ENCODE results near the gene ALG2. TPM values are rescaled to one million over a fixed set of nuclear protein-coding genes. Genes with fewer than 3 reads are reported as not detected.
"Not testable (repeated sequence)": the region's sequence is repeated elsewhere in the genome, so short reads cannot be mapped to it uniquely, and the experiment has no call there.

The ALG2 gene
- total RNA-seq, 1 donor from 2014 or later: 33.0 TPM

- peaks cover 28% of the 10 kb centered on the region for H3K27me3 Mint-ChIP-seq (ENCODE audit: unreplicated experiment)
- no peak overlapping the region for H3K27ac Mint-ChIP-seq (ENCODE audit: unreplicated experiment)
- no peak overlapping the region for H3K4me3 Mint-ChIP-seq (ENCODE audit: unreplicated experiment)
- no peak for DNase-seq (ENCODE audit: extremely low spot score, unreplicated experiment)
- no peak for TF ChIP-seq CTCF (IDR thresholded peaks at IDR 0.05)
- no peaks in the 10 kb centered on the region for H3K4me1 Mint-ChIP-seq (ENCODE audit: unreplicated experiment)
- H3K36me3 Mint-ChIP-seq (ENCODE audit: unreplicated experiment): peaks cover under 1% of the 10 kb centered on the region
- peaks cover 5% of the 10 kb centered on the region for H3K9me3 Mint-ChIP-seq (ENCODE audit: unreplicated experiment)
These were observed 20.1 kb downstream of the ALG2 start for GRCh38 chr9:99201603-99202002.

GRCh38 chr9:99199938-99200539, 21.7 kb downstream of the ALG2 start:
- Mint-ChIP-seq H3K9me3 (ENCODE audit: unreplicated experiment) (no peaks in the 10 kb centered on the region), H3K27ac (ENCODE audit: unreplicated experiment) (no peak overlapping the region), H3K36me3 (ENCODE audit: unreplicated experiment) (peaks cover 2% of the 10 kb centered on the region), H3K4me1 (ENCODE audit: unreplicated experiment) (no peaks in the 10 kb centered on the region), H3K27me3 (ENCODE audit: unreplicated experiment) (peaks cover 35% of the 10 kb centered on the region), H3K4me3 (ENCODE audit: unreplicated experiment) (no peak overlapping the region)
- DNase-seq (ENCODE audit: extremely low spot score, unreplicated experiment): no peak
- TF ChIP-seq CTCF (IDR thresholded peaks at IDR 0.05): no peak

- no peak overlapping the region for H3K4me3 Mint-ChIP-seq (ENCODE audit: unreplicated experiment)
- no peak for DNase-seq (ENCODE audit: extremely low spot score, unreplicated experiment)
- H3K27ac Mint-ChIP-seq (ENCODE audit: unreplicated experiment): no peak overlapping the region
- no peaks in the 10 kb centered on the region for H3K4me1 Mint-ChIP-seq (ENCODE audit: unreplicated experiment)
- no peak for TF ChIP-seq CTCF (IDR thresholded peaks at IDR 0.05)
- H3K36me3 Mint-ChIP-seq (ENCODE audit: unreplicated experiment): peaks cover 2% of the 10 kb centered on the region
- no peaks in the 10 kb centered on the region for H3K9me3 Mint-ChIP-seq (ENCODE audit: unreplicated experiment)
- H3K27me3 Mint-ChIP-seq (ENCODE audit: unreplicated experiment): peaks cover 46% of the 10 kb centered on the region
These were observed 23.8 kb downstream of the ALG2 start for GRCh38 chr9:99197987-99198386.

- Mint-ChIP-seq H3K4me3 (ENCODE audit: unreplicated experiment) (no peak overlapping the region), H3K27me3 (ENCODE audit: unreplicated experiment) (peaks cover 51% of the 10 kb centered on the region), H3K4me1 (ENCODE audit: unreplicated experiment) (no peaks in the 10 kb centered on the region), H3K36me3 (ENCODE audit: unreplicated experiment) (peaks cover 2% of the 10 kb centered on the region), H3K9me3 (ENCODE audit: unreplicated experiment) (no peaks in the 10 kb centered on the region), H3K27ac (ENCODE audit: unreplicated experiment) (no peak overlapping the region)
- no peak for TF ChIP-seq CTCF (IDR thresholded peaks at IDR 0.05)
- no peak for DNase-seq (ENCODE audit: extremely low spot score, unreplicated experiment)
These were observed 24.6 kb downstream of the ALG2 start for GRCh38 chr9:99197124-99197630.

GRCh38 chr9:99196484-99196883, 25.3 kb downstream of the ALG2 start:
- not testable (repeated sequence) for H3K9me3 Mint-ChIP-seq (ENCODE audit: unreplicated experiment); H3K4me1 Mint-ChIP-seq (ENCODE audit: unreplicated experiment); H3K27ac Mint-ChIP-seq (ENCODE audit: unreplicated experiment); DNase-seq (ENCODE audit: extremely low spot score, unreplicated experiment); H3K4me3 Mint-ChIP-seq (ENCODE audit: unreplicated experiment); H3K36me3 Mint-ChIP-seq (ENCODE audit: unreplicated experiment)
- H3K27me3 Mint-ChIP-seq (ENCODE audit: unreplicated experiment): peaks cover 56% of the 10 kb centered on the region

Data from osteocyte (in vitro differentiated cells).